ENCODE data around the gene CTNNBIP1.

CTNNBIP1 gene

DNA sequence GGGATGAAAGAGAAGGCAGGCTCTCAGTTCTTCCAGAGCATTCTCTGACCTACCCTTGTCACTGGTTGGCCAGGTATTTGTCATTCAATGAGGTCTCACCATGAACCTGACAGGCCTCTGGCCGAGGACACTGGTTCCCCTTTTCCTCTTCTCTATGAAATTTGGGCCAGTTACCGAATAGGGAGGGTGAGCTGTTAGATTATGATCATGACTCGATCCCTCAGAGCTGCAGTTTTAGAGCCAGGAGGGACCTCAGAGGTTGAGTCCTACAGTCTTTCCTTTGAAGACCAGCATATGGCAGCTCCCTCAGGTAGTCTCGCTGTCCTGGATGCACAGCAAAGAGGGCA, 56.8 kb downstream of the CTNNBIP1 start:
- no peak for DNase-seq (ENCODE audit: low spot score)

DNA sequence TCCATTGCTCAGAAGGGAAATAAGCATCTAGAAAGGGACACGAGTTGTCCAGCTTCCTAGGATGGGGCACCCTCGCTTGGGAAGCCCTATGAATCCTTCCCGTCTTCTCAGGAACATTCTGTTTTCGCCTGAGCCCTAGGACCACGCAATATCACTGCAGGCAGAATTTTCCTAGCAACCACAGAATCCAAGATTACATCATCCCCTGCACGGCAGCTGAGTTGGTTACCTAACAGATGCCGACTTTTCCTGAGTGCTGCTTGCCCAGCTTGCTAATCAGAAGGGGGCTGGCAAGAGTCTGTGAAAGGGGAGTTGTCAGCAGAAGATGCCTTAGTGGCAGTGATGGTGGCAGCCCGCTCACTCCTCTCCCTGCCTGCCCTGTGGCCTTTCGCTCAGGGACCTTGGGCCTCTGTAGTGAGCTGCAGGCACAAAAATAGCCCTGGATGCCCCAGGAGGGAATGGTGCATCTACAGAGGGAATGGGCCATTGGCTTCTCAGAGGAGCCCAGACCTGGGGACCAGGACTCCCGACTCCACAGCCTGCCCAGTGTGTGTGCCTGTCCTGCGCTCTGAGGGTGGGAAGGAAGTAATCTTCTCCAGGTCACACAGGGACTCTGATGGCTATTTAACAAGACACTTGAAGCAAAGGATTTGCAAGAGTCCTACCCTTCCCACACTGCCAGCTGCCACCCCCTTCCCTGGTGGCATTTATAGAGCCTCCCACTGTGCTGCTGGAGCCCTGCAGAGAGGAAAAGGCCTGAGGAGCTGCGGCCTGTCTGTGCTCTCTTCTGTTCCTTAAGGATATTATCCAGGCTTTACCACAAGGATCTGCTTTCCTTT, 57.4 kb downstream of the CTNNBIP1 start:
- DNase-seq (ENCODE audit: low spot score) = no peak

DNA sequence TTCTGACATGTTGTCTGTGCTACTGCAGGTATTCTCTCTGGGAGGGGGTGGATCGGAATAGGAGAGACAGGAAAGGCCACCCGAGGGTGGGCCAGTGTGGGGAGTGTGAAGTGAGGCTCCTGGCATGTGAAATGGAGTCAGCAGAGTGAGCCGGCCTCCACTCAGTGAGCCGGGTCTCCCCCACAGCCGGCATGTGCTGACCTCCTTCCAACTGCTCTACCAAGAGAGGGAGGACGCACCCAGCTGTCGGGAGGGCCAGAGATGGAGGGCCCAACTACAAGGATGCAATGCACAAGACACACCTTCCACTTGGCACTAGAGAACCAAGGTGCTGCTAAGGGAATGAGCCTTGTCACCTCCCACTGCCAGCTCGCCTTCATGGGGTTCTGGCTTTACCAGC, 58.1 kb downstream of the CTNNBIP1 start:
- DNase-seq (ENCODE audit: low spot score) = no peak

DNA sequence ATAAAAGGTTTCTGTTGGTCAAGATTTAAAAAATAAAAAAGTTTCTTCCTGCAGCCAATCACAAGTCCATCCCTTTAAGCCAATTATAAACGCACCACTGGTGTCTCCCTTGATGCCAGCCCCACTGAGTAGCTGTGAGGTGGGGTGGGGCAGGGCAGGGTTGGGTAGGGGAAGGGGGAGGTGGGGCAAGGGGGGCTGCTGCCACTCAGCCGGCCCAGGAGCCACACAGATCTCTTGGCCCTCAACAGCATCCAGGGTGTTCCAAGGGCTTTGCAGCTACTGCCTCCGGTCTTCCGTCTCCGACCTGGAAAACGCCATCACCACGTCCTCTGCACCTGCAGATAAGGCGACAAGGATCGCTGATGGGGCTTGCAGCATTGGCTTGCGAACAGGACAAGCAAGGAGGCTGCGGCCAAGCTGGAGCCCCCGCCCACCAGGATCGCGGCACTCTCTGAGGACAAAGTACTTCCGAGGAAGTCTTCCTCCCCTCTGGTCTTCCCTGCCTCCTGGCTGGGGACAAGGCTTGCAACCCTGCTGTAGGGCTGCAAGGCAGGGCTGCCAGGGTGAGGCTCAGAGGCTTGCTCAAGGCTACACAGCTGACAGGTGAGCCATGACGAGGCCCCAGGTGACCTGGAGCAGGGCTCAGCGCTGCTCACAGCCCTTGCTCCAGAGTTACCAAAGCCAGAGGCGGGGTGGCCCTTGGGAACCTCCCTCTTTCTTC, 59.5 kb downstream of the CTNNBIP1 start:
- DNase-seq (ENCODE audit: low spot score) = peak; percentile 49

DNA sequence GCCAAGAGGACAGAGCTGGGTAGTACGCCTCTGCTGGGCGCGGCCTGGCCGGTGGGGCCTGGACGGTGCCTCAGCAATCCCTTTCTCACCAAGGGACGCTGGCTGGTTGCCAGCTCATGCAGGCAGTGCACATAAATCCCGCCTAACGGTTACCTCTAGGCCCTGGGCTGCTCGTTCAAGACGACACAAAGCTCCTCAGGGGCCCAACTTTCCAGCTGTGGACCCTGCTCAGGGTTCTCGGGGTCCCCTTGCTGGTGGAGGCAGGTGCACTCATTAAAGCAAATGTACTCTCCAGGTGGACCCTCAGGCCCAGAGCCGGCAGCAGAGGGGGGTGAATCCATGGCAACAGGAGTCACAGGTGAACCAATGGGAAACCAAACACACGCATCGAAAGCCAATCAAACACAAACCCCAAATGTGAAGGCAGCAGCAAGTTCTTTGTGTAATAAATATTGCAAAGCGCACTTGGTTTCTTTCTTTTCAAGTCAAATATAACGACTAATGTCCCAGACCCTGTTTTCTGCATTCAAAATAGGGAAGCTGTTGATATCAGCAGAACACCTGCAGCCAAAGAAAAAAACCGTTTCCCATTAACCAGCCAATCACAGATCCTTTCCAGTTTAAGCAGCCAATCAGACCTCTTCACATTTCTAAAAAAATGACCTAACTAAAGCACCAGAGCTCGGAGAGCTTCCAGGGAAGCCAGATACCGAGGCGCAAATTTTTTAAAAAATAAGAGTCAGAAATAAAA, 60.2 kb downstream of the CTNNBIP1 start:
- peak; percentile 83 for DNase-seq (ENCODE audit: low spot score)

DNA sequence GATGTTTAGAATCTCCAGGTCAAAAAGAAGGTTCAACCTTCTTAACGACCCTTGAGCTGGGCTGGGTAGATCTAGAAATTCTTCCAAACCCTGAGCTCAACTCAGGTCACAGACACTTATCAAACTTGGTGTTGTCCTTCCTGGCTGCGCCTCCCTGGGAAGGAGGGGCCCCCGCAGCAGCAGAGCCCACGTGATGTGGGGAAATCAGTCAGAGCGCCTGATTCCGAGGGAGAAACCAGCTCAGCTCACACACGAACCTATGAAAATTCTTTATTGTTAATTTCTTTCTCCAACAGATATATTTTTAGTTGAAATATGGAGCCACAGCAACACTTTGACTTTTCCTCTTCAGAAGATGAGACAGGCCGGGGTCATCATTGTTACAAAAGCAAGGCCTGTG, 62.0 kb downstream of the CTNNBIP1 start:
- DNase-seq (ENCODE audit: low spot score) = no peak

DNA sequence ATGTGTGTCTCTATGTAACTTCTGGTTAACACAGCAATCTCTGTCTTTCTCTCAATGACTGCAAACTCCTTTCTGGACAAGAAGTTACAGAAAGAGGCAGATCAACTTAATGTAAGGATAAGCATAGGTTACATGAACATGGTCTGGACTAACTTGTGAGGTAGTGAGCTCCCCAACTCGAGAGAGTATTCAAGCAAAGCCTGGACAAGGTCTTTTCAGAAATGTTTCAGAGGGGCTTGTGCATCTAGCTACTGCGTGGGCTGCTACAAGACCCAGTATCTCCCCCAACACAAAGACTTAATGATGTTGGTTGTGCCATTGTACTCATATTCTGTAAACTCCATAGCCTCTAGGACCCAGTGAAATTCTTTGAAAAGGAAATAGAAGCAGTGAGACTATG, 62.8 kb downstream of the CTNNBIP1 start:
- no peak for DNase-seq (ENCODE audit: low spot score)

DNA sequence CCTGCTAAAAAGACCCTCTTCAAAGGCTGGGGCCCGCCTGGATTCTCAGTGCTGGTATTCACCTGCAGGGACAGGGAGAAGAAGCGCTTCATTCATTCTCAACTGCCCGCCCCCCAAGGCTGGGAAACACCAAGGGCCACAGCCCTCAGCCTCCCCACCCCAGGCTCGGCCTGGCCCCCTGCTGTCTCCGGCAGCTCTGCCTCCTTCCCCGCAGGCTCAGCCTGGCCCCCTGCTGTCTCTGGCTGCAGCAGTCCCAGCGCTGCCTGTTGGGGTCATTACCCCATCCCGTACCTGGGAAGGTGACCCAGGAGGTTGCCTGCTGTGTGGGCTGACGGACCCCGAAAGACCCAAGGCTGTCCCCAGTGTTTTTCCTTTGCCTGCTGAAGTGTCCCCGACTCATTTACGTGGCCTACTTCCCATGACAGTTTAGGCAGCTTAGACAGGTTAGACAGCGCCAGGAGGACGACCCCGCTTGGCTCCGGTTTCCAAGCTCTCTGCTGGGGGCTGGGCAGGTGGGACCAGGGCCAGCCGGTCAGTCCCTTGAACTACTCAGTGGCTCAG, 63.4 kb downstream of the CTNNBIP1 start:
- DNase-seq (ENCODE audit: low spot score) = no peak

DNA sequence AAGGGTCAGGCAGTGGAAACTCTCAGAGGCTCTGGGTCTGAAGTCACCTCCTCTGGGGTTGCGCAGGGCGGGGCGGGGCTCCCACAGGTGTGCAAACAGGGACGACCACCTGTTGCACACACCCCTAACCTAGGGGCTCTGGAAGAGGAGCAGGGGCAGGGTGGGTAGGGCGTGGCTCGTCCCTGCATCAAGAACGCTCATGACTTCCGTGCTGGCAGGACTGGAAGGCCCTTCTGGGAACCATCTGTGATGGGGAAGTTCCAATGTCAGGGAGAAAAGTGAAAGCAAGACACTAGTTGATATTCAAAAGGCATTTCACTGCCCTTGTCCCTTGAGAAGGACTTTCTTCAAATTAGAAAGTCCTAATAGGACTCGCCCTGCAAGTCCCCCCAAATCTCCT, 64.2 kb downstream of the CTNNBIP1 start:
- no peak for DNase-seq (ENCODE audit: low spot score)

DNA sequence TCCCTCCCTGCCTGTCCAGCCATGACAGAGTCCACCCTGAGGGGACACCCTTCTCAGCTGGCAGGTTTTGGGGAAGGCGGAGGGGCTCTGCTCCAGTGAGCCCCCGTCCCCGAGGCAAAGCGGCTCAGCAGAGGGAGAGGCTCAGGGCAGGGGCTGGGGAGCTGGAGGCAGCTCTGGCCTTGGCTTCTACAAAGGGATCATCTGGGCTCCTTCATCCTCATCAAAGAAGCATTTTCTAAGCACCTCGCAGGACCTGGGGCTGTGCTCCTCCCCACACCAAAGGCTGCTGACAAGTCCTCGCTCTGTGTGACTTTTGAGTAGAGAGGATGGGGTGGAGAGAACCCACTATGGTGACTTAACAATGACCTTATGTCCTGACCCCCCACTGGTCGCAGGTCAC, 65.3 kb downstream of the CTNNBIP1 start:
- peak; percentile 2 for DNase-seq (ENCODE audit: low spot score)

DNA sequence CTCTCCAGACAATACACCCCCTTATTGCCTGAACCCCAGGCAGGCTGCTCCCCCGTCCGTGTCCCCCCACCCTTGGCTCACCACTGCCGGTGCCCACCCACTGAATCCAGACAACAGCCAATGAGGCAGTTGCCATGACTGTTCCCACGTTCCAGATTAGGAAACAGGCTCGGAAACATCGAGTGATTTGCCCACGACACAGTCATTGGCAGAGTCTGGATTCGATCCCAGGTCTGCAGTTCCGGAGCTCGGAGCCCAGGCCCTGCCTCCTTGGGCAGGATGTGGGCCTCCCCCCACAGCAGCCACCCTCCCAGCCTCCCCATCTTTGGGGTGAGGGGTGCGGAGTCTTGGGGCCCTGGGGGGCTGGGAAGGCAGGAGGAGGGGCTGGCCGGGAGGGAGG, 66.0 kb downstream of the CTNNBIP1 start:
- peak; percentile 3 for DNase-seq (ENCODE audit: low spot score)

DNA sequence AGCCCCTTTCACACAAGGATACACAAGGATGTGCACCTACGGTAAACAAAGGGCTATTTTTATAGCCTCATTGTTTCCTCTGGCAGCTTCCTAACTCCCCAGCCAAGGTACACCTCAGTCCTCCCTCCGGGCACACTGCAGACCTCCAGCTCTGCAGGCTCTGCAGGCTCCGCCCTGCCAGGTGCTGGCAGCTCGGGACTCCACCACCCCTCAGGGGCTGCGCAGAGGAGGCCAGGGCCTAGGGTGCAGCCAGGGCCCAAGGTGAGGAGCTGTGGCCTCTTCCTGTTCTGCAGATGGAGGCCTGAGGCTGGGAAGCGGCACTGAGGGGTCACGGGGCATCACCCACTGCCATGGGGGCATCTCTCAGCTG, 66.5 kb downstream of the CTNNBIP1 start:
- DNase-seq (ENCODE audit: low spot score) = peak; percentile 34

DNA sequence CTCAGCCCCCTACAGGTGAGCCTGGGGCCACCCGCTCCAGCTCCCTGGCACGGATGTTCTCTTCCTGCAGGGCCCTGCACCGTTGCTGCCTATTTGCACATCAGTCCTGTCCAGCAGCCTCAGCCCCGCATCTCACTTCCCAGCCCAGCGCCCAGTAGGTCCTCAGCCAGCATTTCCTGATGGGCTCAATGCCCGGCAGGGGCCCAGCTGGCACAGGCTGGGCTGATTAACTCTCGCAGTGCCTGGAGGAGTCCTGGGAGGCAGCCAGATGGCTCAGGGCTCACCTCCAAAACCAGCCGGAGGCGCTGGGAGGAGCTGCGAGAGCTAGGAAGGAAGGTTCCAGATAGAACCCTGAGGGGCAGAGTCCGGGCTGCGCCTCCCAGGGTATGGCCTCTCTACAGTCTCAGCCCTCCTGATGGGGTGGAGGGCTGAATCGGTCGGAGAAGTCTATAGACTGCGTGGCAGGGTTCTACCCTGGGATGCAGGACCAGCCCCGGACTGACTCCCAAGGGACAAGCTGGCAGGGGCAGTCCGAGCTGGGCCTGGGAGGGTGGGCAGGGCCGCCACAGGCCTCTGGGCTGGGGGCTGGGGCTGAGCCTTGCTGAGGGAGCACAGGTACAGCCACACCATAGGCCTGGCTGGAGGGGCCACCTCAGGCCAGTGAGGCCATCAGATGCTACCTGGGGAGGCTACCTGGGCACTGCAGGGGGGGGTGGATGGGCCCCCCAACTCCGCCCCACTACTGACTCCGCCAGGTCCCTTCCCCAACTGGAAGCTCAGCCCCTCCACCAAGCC, 67.1 kb downstream of the CTNNBIP1 start:
- DNase-seq (ENCODE audit: low spot score) = peak; percentile 24

DNA sequence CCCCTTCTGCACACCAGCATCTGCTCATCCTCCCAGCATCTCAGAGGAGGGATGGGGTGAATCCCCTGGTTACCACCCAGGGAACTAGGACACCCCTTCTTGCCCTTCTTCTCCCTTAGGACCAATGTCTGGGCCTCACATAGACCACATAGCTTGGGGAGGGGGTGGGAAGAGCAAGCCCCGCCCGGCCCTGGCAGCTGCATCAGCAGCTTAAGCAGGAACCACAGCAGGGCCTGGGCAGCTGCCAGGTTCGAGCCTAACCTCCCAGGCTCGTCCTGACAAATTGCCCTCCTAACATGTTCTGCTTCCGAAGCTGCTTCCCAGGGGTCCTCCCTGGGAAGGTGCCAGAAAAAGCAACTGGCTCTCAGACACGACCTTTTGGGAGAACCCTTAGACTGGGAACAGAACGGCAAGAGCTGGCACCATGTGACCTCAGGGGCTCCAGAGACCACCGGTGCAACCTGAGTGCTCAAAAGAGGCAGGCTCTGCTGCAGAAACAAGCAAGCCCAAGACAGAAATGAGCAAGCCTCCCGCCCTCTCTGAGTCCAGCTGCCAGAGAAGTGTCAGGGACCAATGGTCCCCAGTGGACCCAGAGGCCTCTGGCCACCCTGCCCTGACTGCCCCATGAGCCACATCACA, 67.9 kb downstream of the CTNNBIP1 start:
- DNase-seq (ENCODE audit: low spot score) = peak; percentile 5

DNA sequence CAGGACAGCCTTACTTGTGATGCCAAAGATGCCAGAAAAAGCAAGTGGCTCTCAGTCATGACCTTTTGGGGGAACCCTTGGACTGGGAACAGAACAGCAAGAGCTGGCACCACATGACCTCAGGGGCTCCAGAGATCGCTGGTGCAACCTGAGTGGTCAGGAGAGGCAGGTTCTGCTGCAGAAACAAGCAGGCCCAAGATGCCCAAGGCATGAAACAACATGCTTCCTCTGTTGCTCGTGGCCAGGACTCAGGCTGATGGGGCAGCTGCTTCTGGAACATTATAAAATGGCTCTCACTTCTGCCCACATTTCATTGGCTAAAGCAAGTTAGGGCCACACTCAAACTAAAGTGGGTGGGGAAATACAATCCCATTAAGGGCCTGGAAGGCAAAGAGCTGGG, 68.6 kb downstream of the CTNNBIP1 start:
- no peak for DNase-seq (ENCODE audit: low spot score)

DNA sequence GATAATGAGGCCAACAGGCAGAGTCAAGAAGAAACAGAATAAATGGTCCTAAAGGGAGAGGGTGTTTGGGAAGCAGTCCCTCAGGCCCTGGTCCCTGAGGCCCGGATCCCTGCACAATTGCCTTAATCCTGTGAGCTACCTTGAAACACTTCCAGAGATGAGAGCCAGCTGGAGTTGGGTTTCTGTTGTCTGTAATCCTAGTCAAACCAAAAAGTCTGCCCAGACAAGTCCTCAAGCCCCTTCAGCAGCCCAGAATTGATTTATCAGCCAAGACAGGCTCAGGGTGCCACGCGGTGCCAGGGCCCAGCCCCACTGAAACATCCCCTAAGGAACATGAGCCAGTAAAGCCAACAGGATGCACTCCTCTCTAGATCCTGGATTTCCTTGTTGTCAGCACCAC, 69.9 kb downstream of the CTNNBIP1 start:
- DNase-seq (ENCODE audit: low spot score) = no peak

DNA sequence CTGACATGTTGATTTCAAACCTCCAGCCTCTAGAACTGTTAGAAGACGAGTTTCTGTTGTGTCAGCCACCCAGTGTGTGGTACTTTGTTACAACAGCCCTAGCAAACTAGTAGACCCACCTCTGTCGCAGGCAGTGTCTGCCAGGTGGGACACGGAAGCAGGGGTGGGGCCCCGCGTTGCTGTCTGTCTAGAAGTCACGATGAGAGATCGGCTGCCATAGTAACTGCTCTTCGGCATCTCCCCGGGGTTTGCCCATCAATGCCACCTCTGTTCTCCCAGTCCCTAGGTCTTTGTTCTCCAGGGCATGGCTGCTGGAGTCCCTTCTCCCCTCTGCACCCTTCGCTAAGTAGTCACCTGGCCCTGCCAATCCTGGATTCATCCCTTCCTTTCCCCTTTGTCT, 71.1 kb downstream of the CTNNBIP1 start:
- peak; percentile 4 for DNase-seq (ENCODE audit: low spot score)

DNA sequence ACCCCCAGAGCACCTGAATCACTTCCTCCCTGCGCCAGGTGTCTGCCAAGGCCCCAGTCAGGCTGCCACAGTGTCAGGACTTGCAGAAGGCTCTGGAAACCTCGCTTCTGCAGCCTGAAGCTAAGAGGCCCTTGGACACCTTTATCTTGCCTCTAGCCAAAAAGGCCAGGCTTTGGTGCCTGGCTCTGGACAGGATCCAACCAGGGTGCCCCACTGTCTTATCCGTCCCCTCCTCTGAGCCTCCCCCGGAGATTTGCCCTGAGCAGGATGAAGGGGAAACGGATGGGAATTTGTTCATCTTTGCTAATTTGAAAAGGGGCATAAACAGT, 73.5 kb downstream of the CTNNBIP1 start:
- DNase-seq (ENCODE audit: low spot score) = no peak

DNA sequence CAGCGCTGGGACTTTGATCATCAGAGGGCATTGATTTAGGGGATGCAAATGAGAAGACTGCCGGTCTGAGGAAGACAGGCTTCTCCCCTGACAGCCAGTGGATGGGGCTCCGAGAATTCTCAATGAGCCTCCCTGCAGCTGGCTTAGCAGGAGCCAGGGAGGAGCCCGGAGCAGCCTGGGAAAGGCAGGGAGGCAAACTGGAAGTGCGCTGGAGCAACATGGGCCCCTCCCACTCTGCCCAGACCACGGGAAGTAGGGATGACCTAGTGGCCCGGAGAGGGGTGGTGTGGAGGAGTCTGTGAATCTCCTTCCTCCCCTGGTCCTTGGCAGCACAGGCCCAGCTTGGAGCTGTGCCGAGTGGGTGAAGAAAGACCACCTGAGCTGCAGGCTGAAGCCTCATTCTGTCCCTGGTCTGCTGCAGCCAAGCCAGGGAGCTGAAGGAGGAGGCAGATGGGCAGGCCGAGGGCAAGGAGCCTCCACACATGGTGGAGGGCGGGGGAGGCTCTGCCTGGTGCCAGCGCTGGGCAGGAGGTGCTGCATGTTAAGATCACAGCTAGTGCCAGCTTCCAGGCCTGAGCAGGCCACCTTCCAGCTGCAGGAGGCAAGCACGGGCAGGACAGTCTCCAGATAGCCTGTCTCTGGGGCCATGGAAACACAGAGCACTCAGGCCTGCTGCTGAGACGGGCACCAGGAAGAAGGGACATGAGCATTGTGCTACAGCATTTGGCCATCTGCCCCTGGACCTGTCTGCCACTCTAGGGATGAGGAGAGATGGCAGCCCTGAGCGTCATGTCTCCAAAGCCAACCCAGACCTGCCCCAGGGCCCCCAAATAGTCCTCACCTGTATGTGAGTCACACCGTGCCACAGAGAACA, 74.1 kb downstream of the CTNNBIP1 start:
- DNase-seq (ENCODE audit: low spot score) = peak; percentile 80

DNA sequence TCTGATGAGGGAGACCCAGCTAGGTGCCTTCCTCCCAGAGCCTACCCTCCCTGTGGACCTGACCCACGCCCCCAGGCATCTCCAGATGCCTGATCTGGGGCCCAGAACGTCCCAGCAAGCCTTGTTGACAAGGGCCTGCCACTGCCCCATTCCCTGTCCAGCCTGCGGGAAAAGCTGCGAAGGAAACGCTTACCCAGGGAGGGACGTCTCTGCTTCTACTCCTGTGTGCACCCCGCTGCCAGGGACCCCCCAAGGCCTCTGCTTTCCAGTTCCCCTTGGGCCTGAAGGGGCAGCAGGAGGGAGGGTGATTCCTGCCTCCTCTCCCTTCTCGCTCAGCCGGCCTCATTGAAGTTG, 74.7 kb downstream of the CTNNBIP1 start:
- DNase-seq (ENCODE audit: low spot score) = no peak

DNA sequence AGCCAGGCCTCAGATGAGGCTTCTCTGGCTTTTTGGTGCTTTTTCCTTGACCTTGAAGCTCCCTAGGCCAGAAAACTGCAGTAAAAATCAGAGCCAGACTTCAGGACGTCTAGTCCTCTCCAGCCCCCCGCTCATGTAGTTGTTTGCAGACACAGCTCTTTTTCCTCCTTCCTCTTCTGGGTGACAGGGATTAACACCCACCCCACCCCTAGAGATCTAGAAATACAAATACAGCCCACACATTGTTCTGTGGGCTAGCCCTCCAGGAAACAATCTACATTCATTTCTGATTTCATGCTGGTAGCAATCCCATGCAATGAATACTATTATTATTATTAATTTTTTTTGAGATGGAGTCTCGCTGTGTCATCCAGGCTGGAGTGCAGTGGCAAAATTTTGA, 76.4 kb downstream of the CTNNBIP1 start:
- DNase-seq (ENCODE audit: low spot score) = no peak
